Activated T-helper 2 cell treated with anti-CD3 and anti-CD28 coated beads, Interferon-gamma antibody, Interleukin-2, Interleukin-4, amounts not matched to agents 10 μg/mL and 5 μg/mL and 100 μg/mL, durations not matched to agents 14 hours and 24 hours and 36 hours (primary cell): ENCODE measurements around the gene GJC2. TPM values are rescaled to one million over a fixed set of nuclear protein-coding genes. Genes with fewer than 3 reads are reported as not detected.

Experiments
- DNase-seq: peaks from one replicate; pipeline ENCODE4 v3.0.0; 2021; ENCODE audit warnings: low spot score
- H3K27ac Mint-ChIP-seq: one replicate; pipeline ENCODE4 v1.8.0; 2021; ENCODE audit warnings: mixed read lengths
- H3K27me3 Mint-ChIP-seq: one replicate; pipeline ENCODE4 v1.8.0; 2021; ENCODE audit warnings: low read depth, mixed read lengths
- H3K36me3 Mint-ChIP-seq: one replicate; pipeline ENCODE4 v1.8.0; 2021; ENCODE audit warnings: low read depth, mixed read lengths
- H3K4me1 Mint-ChIP-seq: one replicate; pipeline ENCODE4 v1.8.0; 2021; ENCODE audit warnings: low read depth, mixed read lengths
- H3K4me3 Mint-ChIP-seq: one replicate; pipeline ENCODE4 v1.8.0; 2021; ENCODE audit warnings: low read depth, mild to moderate bottlenecking, moderate library complexity, mixed read lengths
- H3K9me3 Mint-ChIP-seq: one replicate; pipeline ENCODE4 v1.8.0; 2021; ENCODE audit warnings: mixed read lengths
- intact Hi-C: fragments of 100-400 bp; cut with micrococcal nuclease; formaldehyde crosslinking; loops from one replicate; pipeline ENCODE4 v1.15.1; 2023
- total RNA-seq: library from RNA; stranded (reverse); gene quantifications from 2 replicates; pipeline ENCODE4 v1.2.3, GENCODE V29; 2022

GJC2 gene
- total RNA-seq, 1 donor from 2014 or later, result 0.52 TPM

DNA sequence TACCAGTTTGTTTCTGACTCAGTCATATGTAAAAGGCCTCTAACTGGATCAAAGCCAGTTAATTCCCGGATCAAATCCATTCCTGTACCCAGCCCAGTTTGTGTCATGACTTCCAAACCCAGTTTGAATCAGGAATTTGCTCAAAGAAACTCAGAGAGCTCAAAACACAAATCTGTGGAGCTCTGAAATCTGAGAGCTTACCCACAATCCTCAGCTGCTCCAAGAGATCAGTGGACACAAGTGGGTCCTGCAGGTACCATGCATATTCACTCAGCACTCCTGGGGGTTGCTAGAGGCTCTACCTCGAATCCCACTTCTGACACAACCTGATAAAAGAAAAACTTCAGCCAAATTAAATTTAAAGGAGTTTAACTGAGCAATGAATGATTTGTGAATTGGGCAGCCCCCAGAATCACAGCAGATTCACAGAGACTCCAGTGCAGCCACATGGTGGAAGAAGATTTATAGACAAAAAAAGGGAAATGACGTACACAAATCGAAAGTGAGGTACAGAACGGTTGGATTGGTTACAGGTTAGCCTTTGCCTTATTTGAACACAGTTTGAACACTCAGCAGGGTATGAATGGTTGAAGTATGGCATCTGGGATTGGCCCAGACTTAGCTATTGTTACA is 28.8 kb upstream of the GJC2 start:
- DNase-seq, result no peak
- peaks cover 1% of the 10 kb centered on the region for H3K27me3 Mint-ChIP-seq
- intact Hi-C loops, result no loop called here
- no peak overlapping the region for H3K27ac Mint-ChIP-seq
- H3K9me3 Mint-ChIP-seq, result peaks cover 27% of the 10 kb centered on the region
- H3K4me3 Mint-ChIP-seq, result no peak overlapping the region
- H3K4me1 Mint-ChIP-seq, result peaks cover 6% of the 10 kb centered on the region
- peaks cover 4% of the 10 kb centered on the region for H3K36me3 Mint-ChIP-seq

DNA sequence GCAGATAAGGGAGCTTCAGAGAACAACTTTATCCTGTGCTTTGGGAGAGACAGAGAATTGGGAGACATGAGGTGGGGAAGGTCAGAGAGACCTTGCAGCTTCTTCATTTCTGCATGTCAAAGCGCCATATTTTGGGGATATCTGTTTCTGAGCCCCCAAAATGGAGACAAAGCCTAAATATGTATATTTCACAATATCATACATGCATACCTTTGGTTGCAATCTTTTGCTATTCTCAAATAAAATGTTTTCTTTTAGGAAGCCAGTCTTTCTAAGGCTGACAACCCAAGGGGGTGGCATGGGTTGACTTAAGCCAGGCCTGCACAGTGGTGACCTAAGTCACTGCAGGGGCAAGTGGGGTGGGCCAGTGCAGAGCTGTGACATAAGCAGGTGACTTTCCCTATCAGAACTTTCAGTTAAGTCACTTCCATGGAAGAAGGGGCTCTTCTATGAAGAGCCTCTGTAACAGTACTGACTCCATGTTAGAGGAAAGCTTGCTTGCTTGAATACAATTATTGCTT is 26.7 kb upstream of the GJC2 start:
- intact Hi-C loops, result no loop called here
- Mint-ChIP-seq H3K36me3 (peaks cover 3% of the 10 kb centered on the region), H3K27me3 (peaks cover 6% of the 10 kb centered on the region), H3K4me3 (no peak overlapping the region), H3K9me3 (peaks cover 16% of the 10 kb centered on the region), H3K4me1 (peaks cover 6% of the 10 kb centered on the region), H3K27ac (no peak overlapping the region)
- DNase-seq, result no peak

DNA sequence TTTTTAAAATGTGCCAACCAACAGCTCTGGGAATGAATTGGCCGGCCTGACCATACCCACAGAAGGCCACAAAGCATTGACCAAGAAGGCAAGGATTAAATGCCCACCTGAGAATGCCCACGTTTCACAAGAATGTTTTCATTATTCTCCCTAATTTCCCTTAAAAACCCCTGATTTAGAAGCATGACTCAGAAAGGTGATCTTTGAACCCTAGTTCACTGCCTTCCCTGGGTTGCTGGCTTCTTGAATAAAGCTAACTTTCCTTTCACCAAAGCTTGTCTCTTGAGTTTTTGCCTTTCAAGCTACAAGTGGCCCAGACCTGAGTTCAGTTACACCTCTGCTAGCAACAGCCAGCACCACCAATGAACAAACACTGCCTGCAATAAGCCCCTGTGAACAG is 26.2 kb upstream of the GJC2 start:
- Mint-ChIP-seq H3K27ac (no peak overlapping the region), H3K9me3 (peaks cover 13% of the 10 kb centered on the region), H3K4me3 (no peak overlapping the region), H3K27me3 (peaks cover 11% of the 10 kb centered on the region), H3K36me3 (no peaks in the 10 kb centered on the region), H3K4me1 (peaks cover 6% of the 10 kb centered on the region)
- intact Hi-C loops, result no loop called here
- no peak for DNase-seq

DNA sequence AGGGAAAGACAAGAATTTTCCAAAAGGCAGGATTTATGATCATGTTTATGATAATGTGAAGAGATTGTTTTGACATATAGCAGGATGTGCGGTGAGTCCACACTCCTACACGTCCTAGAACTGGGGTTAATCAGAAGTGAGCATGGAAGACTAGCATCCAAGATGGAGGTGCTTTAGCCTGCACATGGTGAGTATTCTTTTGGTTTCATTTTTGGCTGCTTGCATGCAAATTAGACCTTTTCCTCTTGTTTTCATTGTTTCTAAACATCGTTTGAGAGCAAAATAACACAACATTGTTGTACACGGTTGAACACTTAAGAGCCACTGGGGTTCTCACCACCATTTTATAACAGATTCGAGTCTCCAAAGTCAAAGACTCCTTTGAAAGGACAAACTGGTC is 24.5 kb upstream of the GJC2 start:
- intact Hi-C loops, result no loop called here
- Mint-ChIP-seq H3K27me3 (peaks cover 11% of the 10 kb centered on the region), H3K9me3 (no peaks in the 10 kb centered on the region), H3K27ac (no peak overlapping the region), H3K4me3 (no peak overlapping the region), H3K4me1 (peaks cover 6% of the 10 kb centered on the region), H3K36me3 (no peaks in the 10 kb centered on the region)
- DNase-seq, result no peak

DNA sequence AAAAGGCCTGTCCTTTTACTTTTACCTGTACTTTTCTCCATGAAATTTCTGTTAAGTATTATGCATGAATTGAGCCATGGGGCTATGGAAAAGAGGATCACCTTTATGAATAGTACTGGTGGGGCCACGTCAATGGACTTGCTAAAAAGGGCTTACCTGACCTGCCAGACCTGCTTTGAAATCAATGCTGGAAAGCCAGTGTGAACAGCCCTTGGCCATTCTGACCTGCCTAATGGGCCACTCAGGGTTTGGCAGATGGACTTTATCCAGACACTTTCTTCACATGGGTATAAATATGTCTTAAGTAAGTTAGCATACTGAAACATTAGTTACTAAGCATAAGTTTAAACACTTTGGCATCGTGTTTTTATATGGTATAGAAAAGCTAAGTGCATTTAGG is 18.0 kb upstream of the GJC2 start:
- Mint-ChIP-seq H3K4me3 (no peak overlapping the region), H3K27me3 (peaks cover 34% of the 10 kb centered on the region), H3K4me1 (peaks cover 4% of the 10 kb centered on the region), H3K27ac (no peak overlapping the region), H3K9me3 (no peaks in the 10 kb centered on the region), H3K36me3 (no peaks in the 10 kb centered on the region)
- no peak for DNase-seq
- intact Hi-C loops, result loop anchor here (2.0 kb wide), 2 partner anchors 133 to 383 kb away; no protein-coding TSS in a partner anchor

DNA sequence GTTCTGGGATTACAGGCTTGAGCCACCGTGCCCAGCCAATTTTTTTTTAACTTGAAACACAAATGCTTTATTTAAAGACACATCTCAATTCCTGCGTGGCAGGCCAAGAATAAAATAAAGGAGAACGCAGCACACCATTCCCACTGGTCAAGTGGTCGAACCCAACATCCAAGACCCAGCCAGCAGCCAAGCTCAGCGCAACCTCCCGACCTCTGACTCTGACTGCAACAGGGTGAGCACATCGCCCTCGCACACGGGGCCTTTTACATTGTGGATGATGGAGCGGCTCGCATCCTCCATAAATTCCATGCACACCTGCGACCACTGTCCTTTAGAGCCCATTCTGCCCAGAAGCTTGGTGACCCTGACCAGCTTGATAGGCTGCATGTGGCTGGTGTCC is 15.1 kb upstream of the GJC2 start:
- H3K4me1 Mint-ChIP-seq, result peaks cover 8% of the 10 kb centered on the region
- no peaks in the 10 kb centered on the region for H3K9me3 Mint-ChIP-seq
- intact Hi-C loops, result no loop called here
- no peak overlapping the region for H3K27ac Mint-ChIP-seq
- no peaks in the 10 kb centered on the region for H3K36me3 Mint-ChIP-seq
- no peak for DNase-seq
- peaks cover 33% of the 10 kb centered on the region for H3K27me3 Mint-ChIP-seq
- H3K4me3 Mint-ChIP-seq, result no peak overlapping the region

DNA sequence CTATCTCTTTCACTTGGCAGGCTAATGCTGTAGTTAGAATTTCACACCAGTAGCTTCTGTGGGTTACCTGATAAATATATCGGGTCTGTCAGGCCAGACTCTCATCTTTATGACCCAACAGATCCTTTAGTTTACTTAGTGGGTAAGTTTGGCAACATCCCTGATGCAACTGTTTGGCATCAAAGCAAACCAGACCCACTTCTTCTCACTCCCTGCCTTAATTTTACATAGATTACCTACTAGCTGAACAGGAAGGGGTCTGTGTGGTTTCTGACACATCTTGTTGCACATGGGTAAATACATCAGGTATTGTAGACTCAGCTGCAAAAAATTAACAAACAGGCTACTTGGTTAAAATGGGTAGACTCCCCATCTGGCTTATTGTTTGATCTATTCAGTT is 12.8 kb upstream of the GJC2 start:
- Mint-ChIP-seq H3K36me3 (peaks cover 4% of the 10 kb centered on the region), H3K27ac (no peak overlapping the region), H3K27me3 (peaks cover 33% of the 10 kb centered on the region)

DNA sequence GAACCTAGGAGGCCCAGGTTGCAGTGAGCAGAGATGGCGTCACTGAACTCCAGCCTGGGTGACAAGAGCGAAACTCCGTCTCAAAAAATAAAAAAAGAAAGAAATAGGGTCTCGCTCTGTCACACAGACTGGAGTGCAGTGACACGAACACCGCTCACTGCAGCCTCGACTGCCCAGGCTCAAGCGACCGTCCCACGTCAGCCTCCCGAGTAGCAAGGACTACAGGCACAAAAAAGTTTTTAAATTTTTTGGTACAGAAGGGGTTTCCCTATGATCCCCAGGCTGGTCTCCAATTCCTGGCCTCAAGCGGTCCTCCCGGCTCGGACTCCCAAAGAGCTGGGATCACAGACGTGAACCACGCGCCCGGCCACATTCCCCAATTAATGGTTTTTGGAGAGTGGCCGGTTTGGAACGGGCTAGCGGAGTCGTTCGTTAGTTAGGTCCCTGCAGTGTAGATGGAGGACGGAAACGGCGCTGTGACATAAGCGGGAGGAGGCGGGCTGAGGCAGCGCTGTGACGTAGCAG is 10.3 kb upstream of the GJC2 start:
- Mint-ChIP-seq H3K4me3 (peak overlapping the region; percentile 96), H3K27me3 (peaks cover 27% of the 10 kb centered on the region), H3K4me1 (peaks cover 17% of the 10 kb centered on the region), H3K27ac (peak overlapping the region; percentile 96), H3K36me3 (peaks cover 26% of the 10 kb centered on the region), H3K9me3 (no peaks in the 10 kb centered on the region)
- no peak for DNase-seq
- intact Hi-C loops, result loop anchor here (1.0 kb wide), 1 partner anchor 57 kb away; the partner anchor contains the start of gene ARF1

More for the DNA sequence above, 12.8 kb upstream of the GJC2 start:
- no peak for DNase-seq
- intact Hi-C loops, result no loop called here
- Mint-ChIP-seq H3K9me3 (no peaks in the 10 kb centered on the region), H3K4me1 (peaks cover 4% of the 10 kb centered on the region), H3K4me3 (no peak overlapping the region)

DNA sequence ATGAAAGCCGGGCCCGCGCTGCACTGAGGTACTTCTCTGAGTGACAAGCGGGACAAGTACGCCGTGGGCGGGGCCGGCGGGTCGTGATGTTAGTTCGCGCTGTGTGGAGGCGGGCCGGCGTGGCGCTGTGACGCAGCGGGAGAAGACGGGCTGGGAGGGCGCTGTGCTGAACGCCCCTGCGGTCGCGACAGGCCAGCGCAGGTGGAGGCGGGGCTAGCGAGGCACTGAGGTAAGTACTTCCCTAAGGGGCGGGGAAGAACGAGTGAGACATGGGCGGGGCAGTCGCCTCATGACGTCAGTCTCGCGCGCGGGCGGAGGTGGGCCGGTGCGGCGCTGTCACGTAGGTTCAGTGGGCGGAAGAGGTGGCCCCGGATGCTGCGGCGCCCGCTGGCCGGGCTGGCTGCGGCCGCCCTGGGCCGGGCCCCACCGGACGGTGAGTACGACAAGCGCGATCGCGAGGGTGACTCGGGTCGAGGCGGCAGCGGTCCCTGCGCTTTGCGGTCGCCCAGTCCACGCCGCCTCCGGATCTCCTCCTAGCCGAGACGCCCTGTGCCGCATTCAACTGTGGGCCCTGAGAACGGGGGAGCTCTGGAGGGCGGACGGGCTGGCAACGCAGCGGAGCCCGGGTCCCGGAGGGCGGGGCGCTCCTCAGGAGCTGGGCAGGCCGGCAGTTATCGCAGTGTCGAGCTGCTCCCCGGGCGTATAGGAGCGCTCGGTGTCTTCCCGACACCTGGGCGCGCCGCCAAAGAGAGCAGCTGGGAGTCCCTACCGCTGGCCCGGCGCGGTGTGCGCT is 9.6 kb upstream of the GJC2 start, which contains the start of gene GUK1:
Gene GUK1 (plus strand): TSS at position 349 of the 793 bp plus-strand sequence. CDS start 24 bp downstream, at position 373.
- peaks cover 22% of the 10 kb centered on the region for H3K27me3 Mint-ChIP-seq
- H3K4me1 Mint-ChIP-seq, result peaks cover 17% of the 10 kb centered on the region
- DNase-seq, result peak; percentile 100
- intact Hi-C loops, result loop anchor here (1.0 kb wide), 6 partner anchors 25 to 317 kb away; partner anchors contain the start of genes ARF1, C1orf35, IBA57 and MRPL55
- no peaks in the 10 kb centered on the region for H3K9me3 Mint-ChIP-seq
- peak within 1 kb of the TSS; percentile 96 for H3K27ac Mint-ChIP-seq
- H3K4me3 Mint-ChIP-seq, result peak within 1 kb of the TSS; percentile 96
- peaks cover 26% of the 10 kb centered on the region for H3K36me3 Mint-ChIP-seq

DNA sequence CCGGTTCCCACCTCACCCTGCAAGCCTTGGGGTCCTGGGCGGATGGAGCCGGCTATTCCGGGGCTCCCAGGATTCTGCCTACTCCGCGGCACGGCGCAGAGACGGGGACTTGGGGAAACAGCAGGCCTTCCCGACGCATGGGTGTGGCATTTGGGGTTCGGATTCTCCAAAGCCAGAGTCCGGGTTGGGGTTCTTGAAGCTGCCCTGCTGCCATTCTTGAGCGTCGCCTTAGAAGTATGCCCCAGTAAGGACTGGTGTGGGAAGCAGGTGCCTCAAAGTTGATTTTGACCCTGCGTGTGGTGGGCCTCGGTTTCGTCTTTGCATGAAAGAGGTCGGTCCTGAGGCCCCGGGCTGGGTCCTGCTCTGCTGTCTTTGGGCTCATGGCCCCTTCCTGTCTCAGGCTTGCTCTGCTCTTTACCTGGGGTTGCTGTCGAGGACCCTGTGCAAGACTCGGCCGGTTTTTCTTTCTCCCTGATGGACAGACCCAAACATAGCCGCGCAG is 9.0 kb upstream of the GJC2 start:
- H3K36me3 Mint-ChIP-seq, result peaks cover 28% of the 10 kb centered on the region
- H3K4me3 Mint-ChIP-seq, result peak overlapping the region; percentile 96
- peaks cover 17% of the 10 kb centered on the region for H3K4me1 Mint-ChIP-seq
- H3K27ac Mint-ChIP-seq, result peak overlapping the region; percentile 96
- intact Hi-C loops, result loop anchor here (1.0 kb wide), 5 partner anchors 25 to 317 kb away; partner anchors contain the start of genes C1orf35, IBA57 and MRPL55
- H3K9me3 Mint-ChIP-seq, result no peaks in the 10 kb centered on the region
- DNase-seq, result no peak
- H3K27me3 Mint-ChIP-seq, result peaks cover 19% of the 10 kb centered on the region

DNA sequence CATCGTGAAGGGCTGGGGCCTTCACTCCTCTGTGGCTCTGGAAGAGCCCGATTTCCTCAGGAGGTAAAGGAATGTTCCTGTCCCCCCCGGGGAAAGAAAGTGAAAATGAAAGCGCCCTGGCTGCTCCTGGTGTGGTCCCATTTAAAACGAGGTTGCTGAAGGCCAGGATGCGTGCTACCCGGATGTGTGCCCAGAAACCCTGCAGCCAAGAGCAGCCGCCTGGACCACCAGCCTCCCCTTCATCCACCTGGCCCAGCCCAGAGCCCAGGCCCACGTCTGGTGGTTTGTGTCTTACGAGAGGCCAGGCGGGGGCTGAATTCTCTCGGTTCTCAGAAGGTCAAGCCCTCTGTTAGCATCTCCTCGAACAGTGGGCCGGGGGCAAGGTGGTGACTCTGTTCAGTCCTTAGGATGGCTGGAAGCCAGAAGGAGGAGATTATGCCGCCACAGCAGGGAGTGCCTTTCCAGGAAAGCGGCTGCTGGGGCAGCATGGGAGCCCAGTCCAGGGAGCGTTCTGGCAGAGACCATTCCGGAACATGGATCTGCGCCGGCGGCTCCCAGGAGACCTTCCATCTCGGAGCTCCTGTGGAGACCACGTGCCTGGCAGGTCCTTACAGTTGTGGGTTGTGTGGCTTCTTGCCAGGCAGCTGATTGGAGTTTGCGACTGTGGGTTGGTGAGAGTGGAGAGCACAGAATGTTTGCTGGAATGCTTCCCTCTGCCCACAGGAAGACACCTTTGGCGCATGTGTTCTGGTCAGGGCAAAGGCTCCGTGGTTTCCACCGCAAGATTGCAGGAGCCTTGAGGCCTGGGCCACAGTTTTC is 8.3 kb upstream of the GJC2 start:
- H3K27me3 Mint-ChIP-seq, result peaks cover 12% of the 10 kb centered on the region
- peak overlapping the region; percentile 96 for H3K4me3 Mint-ChIP-seq
- H3K4me1 Mint-ChIP-seq, result peaks cover 17% of the 10 kb centered on the region
- DNase-seq, result peak; percentile 45
- intact Hi-C loops, result no loop called here
- peak overlapping the region; percentile 96 for H3K27ac Mint-ChIP-seq
- peaks cover 29% of the 10 kb centered on the region for H3K36me3 Mint-ChIP-seq
- H3K9me3 Mint-ChIP-seq, result no peaks in the 10 kb centered on the region

DNA sequence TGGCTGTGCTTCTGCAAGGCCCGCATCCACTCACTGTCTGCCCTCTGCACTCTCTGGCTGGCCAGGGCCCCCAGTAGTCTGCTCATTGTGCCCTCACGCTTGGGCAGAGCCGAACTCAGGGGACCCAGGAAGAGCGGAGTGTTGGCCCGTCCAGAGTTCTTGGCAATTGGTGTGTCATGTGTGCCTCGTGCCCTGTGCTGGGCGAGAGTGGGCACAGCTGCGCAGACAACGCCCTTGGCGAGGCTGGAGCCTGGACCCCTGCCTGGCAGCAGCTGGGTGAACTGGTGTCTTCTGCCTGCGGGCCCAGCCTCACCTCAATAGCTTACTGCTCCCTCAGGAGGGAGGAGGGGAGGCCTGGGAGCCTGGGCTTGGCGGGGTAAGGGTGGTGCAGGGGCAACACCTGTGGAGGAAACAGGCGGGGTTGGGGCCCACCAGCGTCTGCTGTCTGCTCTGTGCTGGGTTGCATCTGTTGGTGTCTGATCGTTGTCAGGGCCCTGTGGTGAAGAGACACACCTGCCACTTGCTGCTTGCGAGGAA is 7.5 kb upstream of the GJC2 start:
- peak overlapping the region; percentile 96 for H3K4me3 Mint-ChIP-seq
- peaks cover 14% of the 10 kb centered on the region for H3K4me1 Mint-ChIP-seq
- no peaks in the 10 kb centered on the region for H3K9me3 Mint-ChIP-seq
- peaks cover 29% of the 10 kb centered on the region for H3K36me3 Mint-ChIP-seq
- intact Hi-C loops, result no loop called here
- peaks cover 5% of the 10 kb centered on the region for H3K27me3 Mint-ChIP-seq
- DNase-seq, result no peak
- peak overlapping the region; percentile 28 for H3K27ac Mint-ChIP-seq
